Measurements from ENCODE around the gene METTL21C.

The METTL21C gene

DNA sequence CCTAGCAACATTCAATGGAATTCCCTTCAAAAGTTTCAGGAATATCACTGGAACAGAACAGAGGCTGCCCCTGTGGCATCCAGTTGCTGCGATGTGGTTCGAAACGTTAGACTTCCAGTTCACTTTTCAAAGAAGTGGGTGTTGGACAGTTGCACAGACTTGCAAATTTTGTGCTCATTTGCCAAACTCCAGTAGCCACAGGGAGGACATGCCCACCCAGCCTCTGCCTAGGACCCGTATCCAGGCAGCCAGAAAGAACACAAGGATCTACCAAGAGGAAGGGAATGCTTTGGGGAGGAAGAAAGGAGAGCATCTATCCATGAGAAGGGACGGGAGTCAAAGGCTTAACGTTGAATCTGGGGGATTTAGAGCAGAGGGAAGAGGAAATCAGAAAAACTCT lies at the start of gene METTL21C:
METTL21C (minus strand) TSS at position 108 of the 400 bp plus-strand sequence. CDS start 546 bp downstream, outside the sequence.
- DNase-seq = no peak

- no peak for DNase-seq
Measured at GRCh38 chr13:102742506-102742905, 47.7 kb upstream of the METTL21C start.

- no peak for DNase-seq
Measured at GRCh38 chr13:102742101-102742500, 47.3 kb upstream of the METTL21C start.

DNA sequence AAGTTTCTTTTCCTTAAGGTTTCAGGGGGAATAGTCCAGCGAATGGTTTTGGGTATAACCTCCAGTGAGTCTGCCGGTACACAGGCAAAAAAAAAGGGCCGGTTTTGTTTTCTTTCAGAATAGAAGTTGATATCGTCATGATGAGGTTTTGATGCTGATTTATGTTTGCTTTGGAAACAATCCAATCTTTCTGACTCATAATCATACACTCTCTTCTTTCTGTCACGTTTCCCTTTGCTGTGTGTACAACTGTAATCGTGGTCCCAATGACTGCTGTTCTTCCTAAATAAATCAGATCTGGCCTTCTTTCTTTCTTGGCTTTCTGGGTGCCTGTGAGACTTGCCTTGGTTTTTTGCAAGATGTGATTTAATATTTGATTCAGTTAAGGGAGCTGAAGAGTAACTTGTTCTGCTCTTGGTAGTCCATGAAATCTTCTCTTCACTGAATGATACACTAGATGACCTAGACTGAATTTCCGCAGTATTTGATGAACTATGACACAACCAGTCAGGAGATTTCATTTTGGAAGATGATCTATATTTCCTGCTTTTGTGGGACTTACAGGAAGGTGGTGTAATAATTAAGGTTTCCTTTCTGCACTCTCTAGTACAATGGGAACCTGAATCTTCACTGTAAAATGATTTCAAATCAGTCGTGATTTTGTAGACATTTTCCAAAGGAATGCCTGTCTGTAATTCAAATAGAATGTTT lies 34.9 kb upstream of the METTL21C start:
- DNase-seq = peak; percentile 55

DNA sequence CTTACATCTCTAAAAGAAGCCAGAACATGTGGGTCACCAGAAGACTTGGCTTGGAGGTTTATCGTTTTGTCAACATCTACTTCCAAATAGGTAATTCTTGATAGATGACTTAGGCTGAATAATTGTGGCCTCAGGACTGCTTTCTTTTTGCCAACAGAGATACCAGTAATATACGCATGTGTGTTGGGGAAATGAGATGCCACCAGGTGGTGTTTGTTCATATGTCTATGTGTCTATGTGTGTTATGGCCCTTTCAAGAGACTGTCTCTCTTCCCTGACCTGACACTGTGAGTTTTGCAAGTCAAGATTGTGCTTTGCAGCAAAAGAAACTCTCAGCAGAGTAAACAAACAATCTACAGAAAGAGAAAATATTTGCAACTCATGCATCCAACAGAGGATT lies 31.6 kb upstream of the METTL21C start:
- no peak for DNase-seq

GRCh38 chr13:102724923-102725322 lies 30.1 kb upstream of the METTL21C start:
- DNase-seq = peak; percentile 88

GRCh38 chr13:102721800-102722231 lies 27.0 kb upstream of the METTL21C start:
- no peak for DNase-seq

DNA sequence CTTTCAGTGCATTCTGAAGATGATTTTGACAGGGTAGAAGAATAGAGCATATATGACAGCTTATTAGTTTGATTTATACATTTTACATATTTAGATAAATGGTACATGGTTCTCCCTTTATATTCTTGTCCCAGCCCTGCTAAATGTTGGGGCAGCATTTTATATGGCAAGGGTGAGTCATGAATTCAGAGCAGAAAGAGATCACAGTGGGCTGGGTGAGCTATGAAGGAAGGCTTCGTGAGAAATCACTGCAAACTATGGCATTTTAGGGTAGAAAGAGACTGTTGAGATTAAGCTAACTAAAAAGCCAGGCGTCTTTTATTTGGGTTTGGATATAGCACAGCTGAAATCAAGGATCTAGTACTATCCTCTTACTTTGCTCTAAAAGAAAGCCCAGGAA lies 23.9 kb upstream of the METTL21C start:
- DNase-seq = no peak

- no peak for DNase-seq
Measured at GRCh38 chr13:102715447-102715846, 20.6 kb upstream of the METTL21C start.

GRCh38 chr13:102710261-102710679 lies 15.4 kb upstream of the METTL21C start:
- DNase-seq = no peak

- no peak for DNase-seq
Measured at GRCh38 chr13:102709536-102709935, 14.7 kb upstream of the METTL21C start.

GRCh38 chr13:102708991-102709390 lies 14.1 kb upstream of the METTL21C start:
- no peak for DNase-seq

DNA sequence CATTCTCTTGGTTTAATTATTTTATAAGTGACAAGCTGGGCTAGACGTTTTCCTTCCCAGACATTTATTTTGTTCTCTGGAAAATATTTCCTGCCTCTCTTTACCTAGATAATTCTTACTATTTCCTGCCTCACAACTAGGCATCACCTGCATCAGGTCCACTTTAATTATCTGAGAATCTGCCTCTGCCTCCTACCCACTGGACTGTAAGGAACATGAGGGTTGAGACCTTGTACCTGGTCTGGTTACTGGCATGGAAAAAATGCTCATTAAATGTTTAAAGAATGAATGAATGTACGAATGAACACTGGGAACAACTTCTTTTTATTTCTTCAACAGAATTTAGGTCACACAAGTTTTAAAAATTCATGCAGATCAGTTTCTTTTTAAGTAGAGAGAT lies 13.4 kb upstream of the METTL21C start:
- DNase-seq = no peak

GRCh38 chr13:102707467-102707866 lies 12.6 kb upstream of the METTL21C start:
- DNase-seq = peak; percentile 77

- no peak for DNase-seq
Measured at GRCh38 chr13:102704238-102705058, 9.6 kb upstream of the METTL21C start.

DNA sequence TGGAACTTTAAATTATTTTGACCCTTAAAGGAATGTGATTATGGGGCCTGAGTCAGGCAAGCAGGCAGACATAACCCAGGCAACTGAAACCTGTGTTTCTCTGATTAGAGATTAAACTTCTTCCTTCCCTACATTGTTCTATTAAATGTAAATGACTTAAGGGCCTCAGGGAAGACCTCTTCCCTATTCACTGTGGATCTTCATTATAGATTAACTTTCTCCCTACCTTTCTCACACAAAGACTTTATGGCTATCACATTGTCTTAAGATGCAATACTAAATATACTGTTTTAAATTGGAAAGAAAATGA lies 8.8 kb upstream of the METTL21C start:
- no peak for DNase-seq

DNA sequence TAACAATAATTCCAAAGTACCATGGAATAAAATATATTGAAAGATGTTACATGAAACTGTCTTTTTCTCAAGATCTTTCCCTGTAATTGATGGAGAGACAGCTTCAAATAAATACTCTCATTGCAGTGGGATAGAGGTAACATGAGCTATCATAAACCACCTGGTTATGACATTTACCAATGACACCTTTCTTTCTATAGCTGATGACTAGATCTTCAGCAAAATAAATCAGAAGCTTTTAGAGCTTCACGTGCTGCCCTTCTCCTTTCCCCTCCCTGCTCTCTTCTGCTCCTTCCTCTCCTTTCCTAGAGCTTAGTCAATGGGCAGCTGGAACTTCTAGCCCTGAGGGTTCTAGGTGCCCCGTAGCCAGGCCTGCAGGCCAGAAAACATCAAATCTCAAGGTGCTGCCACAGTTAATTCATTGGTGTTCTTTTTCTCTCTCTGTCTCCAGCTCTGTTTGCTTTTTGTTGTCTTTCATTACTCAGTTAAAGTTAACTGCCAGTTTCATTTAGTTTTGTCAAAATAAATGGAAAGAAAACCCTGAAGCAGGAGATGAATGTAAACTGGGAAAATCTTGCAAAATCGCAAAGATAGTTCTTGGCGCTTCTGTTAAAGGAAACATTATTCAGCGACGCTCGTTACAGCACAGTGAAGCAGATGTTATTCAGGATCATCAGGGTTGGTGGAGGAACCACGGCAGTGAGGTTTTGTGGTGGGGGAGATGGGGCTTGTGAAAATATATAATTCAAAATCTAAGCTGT lies 8.3 kb upstream of the METTL21C start:
- no peak for DNase-seq

GRCh38 chr13:102701331-102701730 lies 6.5 kb upstream of the METTL21C start:
- DNase-seq = no peak

DNA sequence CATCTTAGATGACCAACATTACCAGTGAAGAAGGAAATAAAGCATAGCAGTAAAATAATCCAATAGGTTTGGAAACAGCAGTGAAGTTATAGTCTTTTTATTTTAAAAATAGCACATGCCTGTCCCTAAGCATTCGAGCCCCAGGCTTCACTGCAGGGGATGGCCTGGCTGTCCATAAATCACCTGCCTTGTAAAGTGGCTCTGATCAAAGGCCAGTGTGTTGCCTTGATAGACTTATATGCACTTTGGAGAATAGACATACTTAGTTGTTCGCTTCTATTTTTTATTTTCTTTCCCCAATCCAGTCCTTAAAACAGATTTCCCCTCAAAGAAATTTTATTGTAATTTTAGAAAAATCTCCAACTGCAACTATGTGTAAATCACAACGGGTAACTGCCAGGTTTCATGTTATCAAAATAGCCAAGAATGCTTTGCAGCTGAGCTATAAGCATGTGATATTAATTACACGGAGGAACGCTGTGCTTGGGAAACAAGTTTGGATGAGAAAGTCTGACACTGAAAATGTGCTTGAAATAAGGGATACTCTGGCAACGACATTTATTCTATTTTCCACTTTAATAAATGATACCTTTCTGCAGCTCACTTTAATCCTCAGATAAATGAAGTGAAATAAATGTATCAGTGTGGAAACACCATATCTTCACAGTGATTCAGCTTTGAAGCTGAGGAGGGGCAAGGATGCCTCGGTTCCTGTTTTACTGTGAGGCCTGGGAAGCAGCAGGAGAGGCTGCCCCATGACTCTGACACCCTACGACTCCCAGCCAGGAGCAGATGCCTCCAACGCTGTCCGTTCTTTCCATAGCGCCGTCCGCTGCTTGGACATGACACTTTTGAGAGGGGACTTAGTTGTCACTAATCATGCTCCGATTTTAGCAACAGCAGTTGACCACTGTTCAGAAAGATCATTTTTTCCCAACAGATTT lies 5.5 kb upstream of the METTL21C start:
- no peak for DNase-seq

- no peak for DNase-seq
Measured at GRCh38 chr13:102699504-102699903, 4.7 kb upstream of the METTL21C start.

DNA sequence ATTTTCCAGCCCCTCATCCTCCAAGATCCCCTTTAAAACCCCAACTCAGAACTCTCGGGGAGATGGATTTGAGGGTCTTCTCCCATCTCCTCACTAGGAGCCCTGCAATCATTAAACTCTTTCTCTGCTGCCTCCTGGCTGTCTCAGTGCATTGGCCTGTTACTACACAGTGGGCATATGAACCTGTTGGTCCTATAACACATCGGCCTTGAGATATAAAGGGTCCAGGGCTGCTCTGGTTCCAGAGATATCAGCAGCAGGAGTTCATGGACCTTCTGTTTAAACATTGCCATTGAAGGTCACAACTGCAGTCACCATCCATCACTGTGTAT lies 3.8 kb upstream of the METTL21C start:
- no peak for DNase-seq

- DNase-seq = peak; percentile 58
Measured at GRCh38 chr13:102697929-102698648, 3.2 kb upstream of the METTL21C start.

Measured in DMS79 treated with DMSO at 0.1 percent for 48 hours (cell line).